ENCODE data around the gene MRPL17.

The MRPL17 gene

DNA sequence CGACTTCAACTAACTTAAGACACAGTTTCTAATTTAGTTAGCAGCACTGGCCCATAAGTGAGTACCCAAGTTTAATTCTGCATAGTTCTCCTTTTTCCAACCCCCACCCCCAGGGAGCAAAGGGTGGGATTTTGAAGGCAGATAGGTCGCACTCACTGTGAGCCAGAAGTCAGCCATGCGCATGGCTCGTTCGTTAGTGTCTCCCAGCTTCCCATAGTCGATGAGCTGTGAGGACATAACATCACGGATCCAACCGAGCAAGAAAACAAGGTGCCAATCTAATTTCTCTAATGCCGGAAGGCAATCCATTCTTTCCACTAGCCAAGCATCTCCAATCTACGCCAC, 577 bp downstream of the MRPL17 start:
- DNase-seq (ENCODE audit: low read depth): no peak

DNA sequence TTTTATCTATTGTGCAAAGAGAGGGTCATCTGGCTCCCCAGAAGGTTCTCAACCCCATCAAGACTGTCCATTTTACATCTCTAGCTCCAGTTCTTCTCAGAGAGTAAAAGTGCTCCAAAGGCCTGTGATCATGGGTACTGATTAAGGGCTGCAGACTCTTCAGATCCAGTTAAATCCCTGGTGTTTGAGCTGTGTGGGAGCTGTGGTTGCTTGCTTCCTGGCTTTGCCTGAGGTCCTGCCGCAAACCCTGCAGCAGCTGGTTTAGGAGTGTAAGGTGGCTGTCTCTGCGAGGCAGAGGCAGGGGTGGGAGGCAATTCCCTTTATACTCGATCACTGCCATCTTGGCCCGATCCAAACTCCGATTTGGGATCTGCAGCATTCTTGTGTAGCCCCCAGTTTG, 1.2 kb downstream of the MRPL17 start:
- no peak for DNase-seq (ENCODE audit: low read depth)

DNA sequence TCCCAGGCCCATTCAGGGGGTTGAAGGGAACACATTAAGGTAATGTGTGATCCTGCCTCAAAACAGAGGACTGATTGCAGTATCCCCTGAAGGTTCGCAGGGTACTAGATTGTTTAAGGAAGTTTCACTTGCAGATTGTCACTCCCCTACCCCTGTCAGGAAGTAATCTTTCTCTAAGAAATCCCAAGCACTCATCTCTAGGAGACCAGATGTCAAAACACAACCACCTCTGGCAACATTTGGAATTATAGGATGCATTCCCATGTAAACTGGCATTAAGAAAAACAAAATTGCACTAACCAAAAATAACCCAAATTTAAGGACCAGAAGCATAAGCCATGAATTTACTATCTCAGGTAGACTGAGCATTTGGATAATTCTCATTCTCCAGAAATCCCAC, 1.6 kb downstream of the MRPL17 start:
- no peak for DNase-seq (ENCODE audit: low read depth)

DNA sequence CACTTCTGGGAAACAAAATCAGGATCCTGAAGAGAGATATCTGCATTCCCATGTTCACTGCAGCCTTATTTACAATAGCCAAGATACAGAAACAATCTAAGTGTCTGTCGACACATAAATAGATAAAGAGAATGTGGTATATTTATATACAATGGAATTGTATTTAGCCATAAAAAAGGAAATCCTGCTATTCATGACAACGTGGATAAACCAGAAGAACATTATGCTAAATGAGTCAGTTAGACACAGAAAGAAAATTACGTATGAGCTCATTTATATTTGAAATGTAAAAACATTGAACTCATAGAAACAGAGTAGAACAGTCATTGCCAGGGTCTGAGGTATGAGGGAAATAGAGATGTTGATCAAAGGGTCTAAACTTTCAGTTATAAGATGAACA, 6.1 kb downstream of the MRPL17 start:
- no peak for DNase-seq (ENCODE audit: low read depth)

DNA sequence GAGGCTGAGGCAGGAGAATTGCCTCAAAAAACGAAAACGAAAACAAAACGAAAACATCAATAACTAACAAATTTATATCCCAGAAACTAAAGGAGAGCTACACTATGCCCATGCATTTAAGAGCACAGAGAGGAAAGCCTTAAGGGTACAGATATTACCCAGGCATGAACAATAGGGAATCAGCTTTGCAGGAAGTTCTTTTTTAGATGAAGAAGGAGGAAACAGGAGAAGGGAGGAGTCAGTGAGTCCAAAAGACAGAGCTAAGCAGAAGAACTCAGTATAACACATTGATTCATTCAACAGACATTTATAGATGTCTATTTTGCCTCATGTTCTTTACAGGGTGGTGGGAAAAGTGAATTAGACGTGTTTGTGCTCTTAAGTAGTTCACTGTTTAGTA, 8.3 kb downstream of the MRPL17 start:
- DNase-seq (ENCODE audit: low read depth): no peak

DNA sequence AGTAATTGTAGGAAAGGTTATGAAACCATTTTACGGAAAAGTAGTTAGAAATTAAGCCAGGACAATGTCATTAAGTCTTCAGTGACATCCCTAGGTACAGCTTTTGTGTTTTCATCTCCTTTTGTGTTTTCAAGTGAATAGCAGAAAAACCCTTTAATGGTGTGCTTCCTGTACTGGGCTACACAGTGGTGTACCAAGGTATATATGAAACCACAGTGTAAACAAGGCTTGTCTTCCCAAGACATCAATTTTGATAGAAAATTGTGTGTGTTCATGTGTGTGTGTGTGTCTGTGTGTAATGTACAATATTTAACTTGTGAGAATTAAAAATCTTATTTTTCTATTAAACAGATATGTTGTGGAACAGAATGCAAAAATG, 8.9 kb downstream of the MRPL17 start:
- DNase-seq (ENCODE audit: low read depth): no peak

DNA sequence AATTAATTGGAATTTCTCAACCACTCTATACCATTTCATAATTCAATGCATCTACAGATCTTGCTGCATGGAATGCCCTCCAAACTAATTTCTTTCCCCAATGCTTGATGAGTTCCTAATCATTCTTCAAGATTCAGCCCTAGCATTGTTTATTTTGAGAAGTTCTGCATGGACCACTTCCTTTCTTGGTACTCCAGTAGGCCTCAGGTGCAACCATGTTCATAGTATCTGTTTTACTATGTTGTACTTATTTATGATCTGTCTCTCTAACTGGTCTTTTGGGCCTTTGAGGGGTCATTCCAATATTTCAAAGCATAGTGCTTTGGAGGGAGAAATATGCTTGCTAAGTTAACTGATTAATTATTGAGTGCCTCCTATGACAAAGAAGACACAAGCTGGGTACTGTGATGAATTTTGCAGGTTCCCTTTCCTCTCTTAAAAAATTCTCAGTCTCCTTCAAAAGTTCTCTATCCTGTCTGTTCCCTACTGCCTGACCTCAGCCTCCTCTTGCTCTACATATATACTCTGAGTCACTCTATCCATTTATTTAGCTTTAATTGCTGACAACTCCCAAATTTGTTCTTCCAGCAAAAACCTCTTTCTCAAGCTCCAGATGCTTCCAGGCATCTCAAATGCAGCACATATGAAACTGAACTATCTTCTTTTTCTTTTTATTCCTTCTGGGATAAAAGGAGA, 9.5 kb downstream of the MRPL17 start:
- no peak for DNase-seq (ENCODE audit: low read depth)

DNA sequence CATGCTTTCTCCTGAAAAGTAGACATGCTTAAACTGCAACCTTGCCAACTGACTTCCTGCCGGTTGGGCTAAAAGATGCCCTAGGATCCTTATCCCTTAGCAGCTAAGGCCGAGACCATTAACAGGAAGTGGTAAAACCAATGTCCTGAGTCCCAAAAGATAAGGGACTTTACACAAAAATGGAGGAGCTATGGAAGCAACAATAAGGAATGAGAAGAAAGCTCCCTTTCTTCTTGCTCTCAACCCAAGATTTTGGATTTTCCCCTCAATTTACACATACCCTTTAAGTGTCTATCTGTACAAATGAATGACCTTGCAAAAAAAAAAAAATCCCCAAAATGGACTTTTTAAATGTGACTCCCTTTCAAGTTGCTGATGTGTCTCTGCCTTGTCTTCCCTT, 11.1 kb downstream of the MRPL17 start:
- DNase-seq (ENCODE audit: low read depth): no peak

DNA sequence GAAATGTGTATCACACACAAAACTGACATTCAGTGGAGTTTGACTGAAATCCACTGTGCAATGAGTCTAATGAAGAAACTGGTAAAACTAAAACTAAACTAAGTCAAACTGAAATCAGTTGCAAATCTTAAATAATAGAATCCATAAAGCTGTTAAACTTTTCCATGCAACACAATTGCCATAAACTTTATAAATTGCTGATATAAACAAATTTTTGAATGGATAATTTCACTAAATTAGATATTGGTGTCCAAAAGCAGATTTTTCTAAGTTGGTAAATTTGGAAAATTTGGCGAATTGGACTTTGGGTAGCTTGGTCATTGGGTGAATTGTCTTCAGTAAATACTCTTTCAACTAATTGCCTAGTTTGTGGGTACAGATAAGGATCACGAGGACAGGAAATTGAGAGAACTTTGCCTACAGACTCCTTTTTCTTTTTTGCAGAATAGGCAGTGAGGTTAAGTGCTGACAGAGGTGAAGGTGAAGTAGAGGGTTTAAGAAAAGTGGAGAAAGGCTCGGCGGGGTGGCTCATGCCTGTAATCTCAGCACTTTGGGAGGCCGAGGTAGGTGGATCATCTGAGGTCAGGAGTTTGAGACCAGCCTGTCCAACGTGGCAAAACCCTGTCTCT, 12.8 kb downstream of the MRPL17 start:
- no peak for DNase-seq (ENCODE audit: low read depth)

DNA sequence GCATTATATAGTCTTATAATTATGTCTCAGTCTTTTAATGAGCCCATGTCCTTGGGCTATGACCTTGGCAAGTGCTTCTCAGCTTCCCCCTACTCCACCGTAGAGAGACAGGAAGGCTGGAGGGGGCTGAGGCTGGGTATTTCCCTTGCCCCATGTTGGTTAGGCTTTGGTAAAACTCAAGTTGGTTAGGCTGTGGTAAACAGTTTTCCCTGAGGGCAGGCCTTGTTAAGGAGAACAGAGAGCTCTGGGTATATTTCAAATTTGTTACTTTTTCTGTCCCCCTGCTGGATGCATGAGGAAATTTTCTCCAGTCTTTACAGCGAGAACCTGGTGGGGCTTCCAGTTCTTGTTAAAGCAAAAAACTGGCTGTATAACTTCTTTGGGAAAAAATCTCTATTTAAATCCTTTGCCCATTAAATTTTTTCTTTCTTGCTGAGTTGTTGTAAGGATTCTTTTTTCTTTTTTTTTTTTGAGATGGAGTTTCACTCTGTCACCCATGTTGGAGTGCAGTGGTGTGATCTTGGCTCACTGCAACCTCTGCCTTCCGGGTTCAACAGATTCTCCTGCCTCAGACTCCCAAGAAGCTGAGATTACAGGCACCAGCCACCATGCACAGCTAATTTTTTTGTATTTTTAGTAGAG, 15.3 kb downstream of the MRPL17 start:
- DNase-seq (ENCODE audit: low read depth): no peak

DNA sequence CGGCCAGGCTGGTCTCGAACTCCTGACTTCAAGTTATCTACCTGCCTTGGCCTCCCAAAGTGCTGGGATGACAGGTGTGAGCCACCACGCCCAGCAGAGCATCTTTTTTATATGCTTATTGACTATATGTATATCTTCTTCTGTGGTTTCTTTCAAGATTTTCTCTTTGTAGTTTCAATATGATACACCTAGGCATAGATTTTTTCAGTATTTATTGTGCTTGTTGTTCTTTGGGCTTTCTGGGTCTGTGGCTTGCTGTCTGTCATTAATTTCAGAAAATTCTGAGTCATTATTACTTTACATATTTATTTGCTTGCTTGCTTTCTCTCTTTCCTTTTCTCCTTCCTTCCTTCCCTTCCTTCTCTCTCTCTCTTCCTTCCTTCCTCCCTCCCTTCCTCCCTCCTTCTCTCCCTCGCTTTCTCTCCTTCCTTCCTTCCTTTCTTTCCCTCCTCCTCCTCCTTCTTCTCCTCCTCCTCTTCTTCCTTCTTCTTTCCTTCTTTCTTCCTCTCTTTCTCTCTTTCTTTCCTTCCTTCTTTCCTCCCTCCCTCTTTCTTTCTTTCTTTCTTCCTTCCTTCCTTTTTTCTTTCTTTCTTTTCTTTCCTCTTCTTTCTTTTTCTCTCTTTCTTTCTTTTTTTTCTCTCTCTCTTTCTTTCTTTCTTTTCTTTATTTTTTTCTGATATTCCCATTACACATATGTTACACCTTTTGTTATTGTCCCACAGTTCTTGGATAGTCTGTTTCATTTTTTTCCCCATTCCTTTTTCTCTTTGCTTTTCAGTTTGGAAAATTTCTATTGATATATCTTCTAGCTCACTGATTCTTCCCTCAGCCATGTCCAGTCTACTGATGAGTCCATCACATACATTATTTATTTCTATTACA, 16.6 kb downstream of the MRPL17 start:
- DNase-seq (ENCODE audit: low read depth): no peak

DNA sequence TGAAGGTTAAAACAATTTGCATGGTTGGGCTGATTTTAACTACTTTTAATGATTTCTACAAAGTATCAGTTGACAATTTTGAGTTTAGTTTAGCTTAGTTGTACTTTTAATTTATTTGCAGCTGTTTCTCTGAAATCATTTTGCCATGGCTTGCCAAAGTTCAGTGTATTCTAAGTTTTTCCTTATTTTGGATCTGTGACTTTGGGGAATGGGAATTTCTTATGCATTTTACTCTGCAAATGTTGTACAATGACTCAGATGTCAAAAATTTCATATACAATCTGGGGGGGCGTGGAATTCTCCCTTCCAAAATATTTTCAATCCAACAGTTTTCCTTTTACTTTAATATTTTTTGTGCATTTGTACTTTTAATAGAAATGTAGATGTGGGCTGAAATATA, 18.6 kb downstream of the MRPL17 start:
- no peak for DNase-seq (ENCODE audit: low read depth)

DNA sequence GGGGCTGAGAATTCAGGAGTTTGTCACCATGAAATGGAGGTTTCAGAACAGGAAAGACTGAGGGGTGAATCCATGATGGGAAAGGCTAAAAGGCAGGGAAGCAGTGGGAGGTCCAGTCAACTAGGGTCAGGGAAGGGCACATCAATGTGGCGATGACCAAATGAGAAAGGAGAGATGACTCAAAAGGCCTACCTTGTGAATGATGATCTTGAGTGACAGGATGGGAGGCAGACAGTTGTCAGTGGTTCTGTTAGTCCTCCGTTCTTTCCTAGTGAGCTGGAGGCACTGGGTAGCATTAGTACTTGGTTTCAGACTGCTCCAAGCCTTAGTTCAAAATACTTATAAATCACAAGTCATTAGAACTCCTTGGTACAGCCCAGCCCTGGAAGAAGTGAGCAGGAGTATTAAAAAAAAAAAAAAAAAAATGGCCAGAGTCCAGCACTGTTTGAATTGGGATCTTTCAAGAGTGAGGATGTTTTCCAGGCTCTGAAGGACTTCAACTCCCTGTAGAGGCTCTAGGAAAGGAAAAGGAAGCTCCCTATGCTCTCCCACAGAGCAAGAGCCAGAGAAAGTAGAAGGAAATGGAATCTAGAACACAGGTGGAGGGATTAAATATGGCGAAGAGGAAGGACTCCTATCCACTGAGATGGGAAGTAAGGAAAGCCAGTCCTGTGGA, 19.2 kb downstream of the MRPL17 start:
- no peak for DNase-seq (ENCODE audit: low read depth)

DNA sequence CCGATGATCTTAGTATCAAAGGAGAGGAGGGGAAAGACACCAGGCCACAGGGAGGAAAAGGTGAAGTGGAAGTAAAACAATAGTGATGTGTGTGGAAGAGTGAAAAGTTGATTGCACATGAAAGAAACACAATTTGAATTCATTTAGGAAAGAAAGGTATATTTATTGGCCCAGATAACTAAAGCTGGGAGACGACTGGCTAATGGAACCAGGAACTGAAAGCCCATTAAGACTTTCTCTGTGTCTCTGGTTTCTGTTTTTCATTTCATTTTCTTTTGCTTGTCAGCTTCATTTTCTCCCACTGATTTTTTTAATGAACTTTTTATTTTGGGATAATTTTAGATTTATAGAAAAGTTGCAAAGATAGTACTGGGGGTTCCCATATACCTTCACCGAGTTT, 22.4 kb downstream of the MRPL17 start:
- no peak for DNase-seq (ENCODE audit: low read depth)

DNA sequence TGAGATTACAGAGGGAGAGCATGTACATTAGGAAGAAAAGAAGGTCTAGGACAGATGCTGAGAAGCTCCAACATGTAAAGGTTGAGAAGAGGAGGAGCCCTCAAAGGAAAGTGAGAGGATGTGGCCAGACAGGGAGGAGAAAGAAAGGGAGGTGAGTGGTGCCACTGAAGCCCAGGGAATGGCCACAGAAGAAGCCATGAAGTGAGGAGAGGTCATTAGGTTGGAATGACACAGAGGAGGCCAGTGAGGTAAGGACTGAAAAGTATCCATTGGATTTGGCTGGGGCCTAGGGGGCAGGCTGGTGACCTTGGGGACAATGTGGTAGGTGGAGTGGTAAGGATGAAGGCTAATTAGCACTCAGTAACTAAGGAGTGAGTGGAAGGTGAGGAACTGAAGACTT, 24.5 kb downstream of the MRPL17 start:
- DNase-seq (ENCODE audit: low read depth): no peak

DNA sequence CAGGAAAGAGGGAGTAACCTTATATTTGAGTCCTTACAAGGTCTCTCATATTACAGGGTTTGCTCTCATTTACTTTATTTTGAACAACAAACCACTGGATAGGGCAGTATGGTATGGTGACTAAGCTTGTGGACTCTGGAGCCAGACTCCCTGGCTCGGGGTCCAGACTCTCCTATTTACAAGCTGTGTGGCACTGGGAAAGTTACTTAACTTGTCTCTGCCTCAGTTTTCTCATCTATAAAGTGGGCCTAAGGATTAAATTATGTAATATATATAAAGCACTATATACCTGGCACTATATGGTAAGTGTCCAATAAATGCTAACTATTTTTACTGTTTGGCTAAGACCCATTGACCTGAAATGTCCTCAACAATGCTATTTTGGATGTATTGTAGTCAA, 25.8 kb downstream of the MRPL17 start:
- no peak for DNase-seq (ENCODE audit: low read depth)

DNA sequence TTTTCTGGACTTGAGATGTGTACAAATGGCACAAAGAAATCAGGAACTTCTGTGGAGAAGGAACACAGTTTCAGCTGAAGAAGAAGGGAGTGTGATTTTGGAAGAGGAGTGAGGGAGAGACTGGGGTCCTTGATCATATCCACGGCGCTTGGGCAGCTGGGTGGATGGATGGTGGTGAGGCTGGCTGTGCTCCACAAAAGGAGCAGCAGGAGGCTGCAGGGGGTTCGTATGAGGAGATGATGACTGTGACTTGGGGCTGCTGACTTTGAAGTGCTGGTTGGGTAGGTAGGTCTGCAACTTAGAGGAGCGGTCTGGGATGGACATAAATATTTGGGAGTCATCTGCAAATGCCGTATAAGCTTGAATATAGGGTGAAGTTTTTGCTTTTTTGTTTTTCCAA, 26.2 kb downstream of the MRPL17 start:
- no peak for DNase-seq (ENCODE audit: low read depth)

DNA sequence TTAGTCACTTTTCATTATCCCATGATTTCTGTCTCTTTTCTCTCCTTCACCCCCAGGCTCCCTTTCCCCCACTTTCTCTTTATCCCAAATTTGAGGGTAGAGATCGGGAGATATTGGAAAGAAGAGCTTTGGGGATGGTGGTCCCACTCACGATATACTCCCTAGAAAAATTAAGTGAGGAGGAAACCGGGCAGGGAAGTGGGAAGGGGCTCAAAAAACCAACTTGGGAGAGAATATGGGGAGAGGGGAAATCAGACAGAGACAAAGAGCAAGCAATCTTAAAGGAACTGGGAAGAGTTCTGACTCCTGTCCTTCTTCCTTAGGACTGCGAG, 26.6 kb downstream of the MRPL17 start:
- DNase-seq (ENCODE audit: low read depth): no peak

DNA sequence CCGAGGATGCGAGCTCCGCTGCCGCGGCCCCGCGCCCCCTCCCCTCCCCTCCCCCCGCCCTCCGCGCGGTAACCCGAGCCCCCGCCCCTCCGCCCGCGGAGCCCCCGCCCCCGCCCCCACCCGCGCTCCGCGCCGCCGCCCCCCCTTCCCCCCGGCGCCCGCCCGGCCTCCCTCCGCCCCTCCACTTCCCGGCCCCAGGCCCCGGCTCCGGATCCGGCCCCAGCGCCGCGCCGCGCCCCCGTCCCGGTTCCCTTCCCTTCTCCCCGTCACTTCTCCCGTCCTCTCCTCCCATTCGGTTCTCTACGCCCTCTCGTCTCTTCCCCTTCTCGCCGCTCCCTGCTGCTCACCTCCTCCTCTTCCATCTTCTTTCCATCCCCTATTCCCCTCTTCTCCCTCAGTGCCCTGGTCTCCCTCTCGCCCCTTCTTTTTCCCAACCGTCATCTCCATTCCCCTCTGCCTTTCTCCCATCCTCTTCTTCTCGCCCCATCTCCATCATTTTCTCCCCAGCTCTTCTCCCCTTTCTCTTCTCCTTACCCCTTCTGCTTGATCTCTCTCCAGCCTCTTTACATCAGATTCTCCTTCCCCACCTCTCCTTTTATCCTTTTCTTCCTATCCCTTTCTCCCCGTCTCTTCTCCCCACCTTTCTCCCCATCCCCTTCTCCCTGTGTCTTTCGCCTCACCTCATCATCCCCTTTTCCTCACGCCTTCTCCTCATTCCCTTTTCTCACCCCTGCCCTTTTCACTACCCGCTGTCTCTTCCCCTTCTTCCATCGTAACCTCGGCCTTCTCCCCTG, 27.2 kb downstream of the MRPL17 start, which contains the start of gene DCHS1:
TSS of gene DCHS1 (minus strand) at position 20 of the 794 bp plus-strand sequence. CDS start 14,196 bp downstream, outside the sequence.
- no peak for DNase-seq (ENCODE audit: low read depth)

DNA sequence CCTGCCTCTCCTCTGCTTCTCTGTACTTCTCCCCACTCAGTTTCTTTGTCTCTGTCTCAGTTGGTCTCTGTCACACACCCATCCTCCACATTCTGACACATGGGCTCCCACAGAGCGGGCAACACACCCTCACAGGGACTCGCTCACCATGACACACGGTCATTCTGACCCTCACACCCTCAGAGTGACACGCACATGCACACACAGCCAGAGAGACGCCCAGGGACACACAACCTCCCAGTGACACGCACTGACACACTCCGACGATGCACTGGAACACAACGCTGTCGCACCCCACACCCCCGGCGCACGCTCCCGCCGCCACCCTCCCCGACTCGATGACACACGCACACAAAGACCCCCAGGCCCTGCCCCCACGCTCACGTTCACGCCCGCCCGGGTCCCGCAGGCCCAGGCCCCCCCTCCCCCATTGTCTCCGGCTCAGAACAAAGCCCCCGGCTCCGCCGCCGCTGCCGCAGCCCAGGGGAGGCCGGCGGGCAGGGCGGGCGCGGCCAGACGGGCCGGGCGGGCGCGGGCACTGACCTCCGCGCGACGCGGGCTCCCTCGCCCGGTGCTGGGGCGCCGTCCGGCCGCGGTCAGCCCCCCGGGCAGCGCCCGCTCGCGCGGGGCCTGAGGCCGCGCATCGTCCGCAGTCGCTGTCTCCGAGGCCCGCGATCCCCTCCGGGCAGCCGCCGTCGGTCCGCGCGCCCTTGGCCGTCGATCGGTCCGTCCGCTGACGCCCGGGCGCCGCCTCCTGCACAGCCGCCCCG, 27.9 kb downstream of the MRPL17 start:
- DNase-seq (ENCODE audit: low read depth): no peak
